GM12872 (cell line): ENCODE data around the gene NINJ2.
A peak's percentile ranks its signal among the peaks of the same experiment; 100 is the strongest.

ENCODE experiments used
- TF ChIP-seq, protein P1 (sequence below): IDR thresholded peaks from 3 replicates; pipeline ENCODE4 v1.5.1; 2011; ENCODE audit warnings: low read depth, mild to moderate bottlenecking, low read length, moderate library complexity; ENCODE audit not compliant: insufficient read depth

Gene NINJ2

DNA sequence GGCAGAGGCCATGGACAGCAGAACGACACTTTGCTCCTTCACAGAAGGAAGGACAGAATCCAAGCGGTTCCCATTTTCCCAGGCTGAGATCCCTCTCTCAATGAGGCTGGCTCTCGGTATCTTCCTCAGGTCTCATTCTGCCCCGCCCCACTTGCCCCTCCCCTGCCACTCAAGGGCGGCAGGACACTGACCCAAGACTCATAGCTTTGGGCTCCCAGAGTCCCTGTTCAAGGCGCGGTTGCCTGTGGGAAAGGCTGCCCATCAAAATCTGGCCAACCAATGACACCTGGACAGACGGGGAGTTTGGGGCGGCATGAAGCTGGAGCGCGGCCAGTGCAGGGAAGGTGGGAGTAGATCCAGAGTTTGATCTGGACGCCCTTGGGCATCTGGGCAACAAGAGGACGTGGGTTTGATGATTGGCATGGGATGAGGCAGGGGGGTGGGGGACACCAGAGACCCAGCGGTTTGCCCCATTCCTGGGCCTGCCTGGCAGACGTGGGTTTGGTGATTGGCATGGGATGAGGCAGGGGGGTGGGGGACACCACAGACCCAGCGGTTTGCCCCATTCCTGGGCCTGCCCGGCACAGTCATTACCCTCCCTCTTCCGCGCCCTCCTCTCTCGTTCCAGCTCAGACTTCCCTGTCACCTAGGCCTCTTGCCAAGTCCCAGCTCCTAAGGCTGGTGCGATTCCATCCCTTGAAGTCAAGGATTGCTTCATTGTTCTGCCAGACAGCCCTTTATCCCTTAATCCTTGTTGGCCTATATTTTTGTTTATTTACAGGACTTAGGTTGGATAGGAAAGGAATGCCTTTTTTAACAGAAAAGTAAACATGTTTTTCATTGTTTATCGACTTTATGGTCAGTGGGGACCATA is 92.1 kb downstream of the NINJ2 start:
- TF ChIP-seq, protein P1, sequence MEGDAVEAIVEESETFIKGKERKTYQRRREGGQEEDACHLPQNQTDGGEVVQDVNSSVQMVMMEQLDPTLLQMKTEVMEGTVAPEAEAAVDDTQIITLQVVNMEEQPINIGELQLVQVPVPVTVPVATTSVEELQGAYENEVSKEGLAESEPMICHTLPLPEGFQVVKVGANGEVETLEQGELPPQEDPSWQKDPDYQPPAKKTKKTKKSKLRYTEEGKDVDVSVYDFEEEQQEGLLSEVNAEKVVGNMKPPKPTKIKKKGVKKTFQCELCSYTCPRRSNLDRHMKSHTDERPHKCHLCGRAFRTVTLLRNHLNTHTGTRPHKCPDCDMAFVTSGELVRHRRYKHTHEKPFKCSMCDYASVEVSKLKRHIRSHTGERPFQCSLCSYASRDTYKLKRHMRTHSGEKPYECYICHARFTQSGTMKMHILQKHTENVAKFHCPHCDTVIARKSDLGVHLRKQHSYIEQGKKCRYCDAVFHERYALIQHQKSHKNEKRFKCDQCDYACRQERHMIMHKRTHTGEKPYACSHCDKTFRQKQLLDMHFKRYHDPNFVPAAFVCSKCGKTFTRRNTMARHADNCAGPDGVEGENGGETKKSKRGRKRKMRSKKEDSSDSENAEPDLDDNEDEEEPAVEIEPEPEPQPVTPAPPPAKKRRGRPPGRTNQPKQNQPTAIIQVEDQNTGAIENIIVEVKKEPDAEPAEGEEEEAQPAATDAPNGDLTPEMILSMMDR, result no peak

DNA sequence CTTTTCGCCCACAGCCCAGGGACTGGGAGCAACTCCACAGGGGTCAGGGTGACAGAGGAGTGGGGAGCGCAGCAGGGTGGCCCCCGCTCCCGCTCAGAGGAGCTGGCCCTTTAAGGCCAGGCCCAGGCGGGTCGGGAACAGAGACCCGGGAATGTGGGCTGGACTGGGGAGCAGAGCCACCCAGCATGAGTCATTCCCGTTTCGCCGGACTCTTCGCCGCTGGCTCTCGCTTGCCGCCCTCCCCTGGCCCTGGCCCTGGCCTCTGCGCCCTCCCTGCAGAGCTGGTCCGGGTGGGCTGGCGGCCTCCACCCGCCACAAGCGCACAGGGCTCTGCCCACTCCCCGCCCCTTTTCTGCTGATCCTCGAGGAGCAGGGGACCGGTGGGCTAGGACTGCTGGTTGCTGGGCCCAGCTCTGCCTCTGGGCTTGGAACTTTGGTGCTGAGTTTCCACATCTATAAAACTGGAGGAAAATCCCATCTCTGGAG is 92.8 kb downstream of the NINJ2 start:
- TF ChIP-seq, protein P1, result no peak

DNA sequence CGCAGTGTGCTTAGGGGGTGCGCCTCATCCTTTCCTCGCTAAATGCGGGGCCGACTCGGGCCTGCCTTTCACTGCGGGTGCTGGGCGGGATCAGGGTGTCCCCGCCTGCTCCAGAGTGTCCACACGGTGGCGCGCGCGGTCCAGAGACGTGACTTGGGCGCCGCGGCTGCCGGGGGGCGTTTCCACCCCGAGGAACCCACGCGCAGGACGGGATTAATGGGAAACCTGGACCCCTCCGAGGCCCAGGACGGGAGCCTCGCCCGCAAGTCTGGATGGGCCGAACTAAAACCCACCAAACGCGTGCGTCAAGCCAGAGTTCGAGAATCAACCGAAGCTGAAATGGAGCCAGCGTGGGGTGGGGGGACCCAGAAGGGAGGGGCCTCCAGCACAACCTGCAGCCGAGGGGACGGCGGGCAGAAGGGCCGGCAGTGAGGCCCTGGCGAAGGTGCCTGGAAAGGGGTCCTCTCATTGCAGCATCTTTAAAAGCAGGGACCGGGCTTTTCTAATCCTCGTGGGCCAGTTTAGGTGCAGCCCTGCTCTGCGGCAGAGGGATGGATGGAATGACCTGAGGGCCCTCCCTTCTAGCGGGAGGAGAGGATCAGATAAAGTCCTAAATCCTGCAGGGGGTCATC is 93.3 kb downstream of the NINJ2 start:
- TF ChIP-seq, protein P1, result peak; percentile 79

DNA sequence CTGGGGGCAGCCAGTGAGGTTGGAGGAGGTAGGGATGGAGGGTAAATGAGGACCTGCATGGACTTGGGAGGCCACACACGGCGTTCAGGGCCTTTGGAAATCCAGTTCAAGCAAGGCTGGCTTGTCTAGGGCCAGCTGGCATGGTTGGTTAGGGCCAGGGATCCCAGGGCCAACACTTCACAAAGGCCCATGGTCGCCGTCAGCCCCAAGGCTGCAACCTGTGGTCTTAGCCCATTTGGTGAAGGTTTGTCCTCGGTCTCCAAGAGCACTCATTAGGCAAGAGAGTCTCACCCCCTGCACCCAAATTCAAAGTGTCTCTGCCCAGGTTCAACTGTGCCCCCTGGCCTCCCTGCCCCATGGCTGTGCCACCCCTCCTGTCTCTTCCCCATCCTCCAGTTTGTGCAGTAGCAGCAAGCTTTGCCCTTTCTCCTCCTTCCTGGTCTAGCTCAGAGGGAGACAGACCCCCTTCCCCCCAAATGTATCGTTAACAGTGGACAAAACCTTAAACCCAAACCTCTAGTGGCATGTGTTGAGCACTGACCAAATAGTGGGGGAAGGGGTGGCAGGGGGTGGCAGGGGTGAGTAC is 94.1 kb downstream of the NINJ2 start:
- TF ChIP-seq, protein P1, result no peak

DNA sequence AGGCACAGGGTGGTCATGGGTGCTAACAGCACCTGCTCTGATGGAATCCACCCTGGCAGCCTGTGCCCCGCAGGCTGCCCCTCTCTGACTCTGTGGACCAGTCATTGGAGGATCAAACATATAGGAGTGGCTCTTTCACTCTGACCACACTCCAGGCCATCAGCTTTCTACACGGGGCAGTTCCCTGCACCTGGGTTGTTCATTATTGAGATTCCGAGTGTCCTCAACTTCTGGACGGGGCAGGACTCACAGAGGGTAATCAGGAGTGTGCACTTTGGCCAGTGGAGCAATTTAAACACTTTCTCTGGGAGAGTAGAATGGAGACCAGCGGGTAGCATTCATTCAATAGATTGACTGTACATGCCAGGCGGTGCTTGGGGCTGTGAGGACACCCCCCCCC is 94.8 kb downstream of the NINJ2 start:
- TF ChIP-seq, protein P1, result no peak

DNA sequence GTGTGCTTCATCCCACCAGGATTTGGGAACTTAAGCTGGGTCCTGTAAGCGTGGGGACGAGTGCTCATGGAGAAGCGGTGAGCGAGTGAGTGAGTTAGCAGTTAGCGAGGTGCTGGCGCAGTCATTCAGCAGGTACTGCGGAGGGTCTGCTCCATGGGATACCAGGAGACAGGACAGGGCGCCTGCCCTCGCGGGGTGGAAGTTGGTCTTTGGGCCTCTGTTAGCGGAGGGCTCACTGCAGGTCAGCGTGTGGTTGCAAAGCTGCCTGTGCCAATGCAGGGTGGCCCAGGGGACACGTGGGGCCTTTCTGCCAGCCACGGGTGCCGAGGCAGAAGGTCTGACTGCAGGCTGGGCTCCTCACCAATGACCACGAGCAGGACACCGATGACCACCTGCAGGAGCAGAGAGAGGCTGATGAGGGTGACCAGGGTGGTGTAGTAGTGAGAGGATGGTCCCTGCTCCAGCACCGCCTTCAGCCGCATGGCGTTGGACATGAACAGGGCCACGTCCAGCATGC is 97.6 kb downstream of the NINJ2 start:
- TF ChIP-seq, protein P1, result no peak

DNA sequence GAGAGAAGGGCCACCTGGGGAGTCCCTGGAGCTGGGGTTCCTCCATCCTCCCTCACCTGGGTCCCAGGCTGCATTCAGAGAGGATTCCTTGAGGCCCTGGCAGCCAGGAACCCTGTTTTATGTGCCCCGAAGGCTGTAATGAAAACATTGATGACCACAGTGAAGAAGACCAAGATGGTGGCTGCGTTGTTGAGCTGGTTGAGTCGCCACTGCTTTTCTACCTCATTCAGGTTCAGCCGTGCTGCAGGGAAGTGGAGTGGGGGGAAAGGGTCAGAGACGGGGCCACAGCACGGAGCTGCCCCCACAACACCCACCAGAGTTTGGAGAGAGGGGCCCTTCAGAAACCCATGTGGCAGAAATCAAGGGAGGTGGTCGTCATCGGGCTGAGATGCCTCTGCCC is 98.1 kb downstream of the NINJ2 start:
- TF ChIP-seq, protein P1, result no peak
